Liver (tissue), 3 donors: ENCODE measurements around the gene SLC46A1.

Experiments used
- CTCF ChIP-seq: fragments of 150-350 bp; IDR thresholded peaks from 2 replicates; pipeline ENCODE4 v1.5.1; 2017; ENCODE audit warnings: improper control_type of control experiment, low read depth, low read length; ENCODE audit not compliant: missing input control
- EGR1 ChIP-seq, 2 donors: IDR thresholded peaks; 2 replicates each; pipeline ENCODE4 v1.6.1; 2016 to 2018; ENCODE audit warnings: antibody characterized with exemption in 2 of 2, low read depth in 2 of 2
- HNF4A ChIP-seq, 2 donors: conservative IDR thresholded peaks; 2 replicates each; pipeline ENCODE4 v1.6.1; 2016; ENCODE audit warnings: antibody characterized with exemption in 2 of 2, mild to moderate bottlenecking in 2 of 2
- JUND ChIP-seq, 2 donors: IDR thresholded peaks; 2 replicates each; pipeline ENCODE4 v1.6.1; 2016; ENCODE audit warnings: antibody characterized with exemption in 2 of 2
- MAX ChIP-seq: IDR thresholded peaks from 2 replicates; pipeline ENCODE4 v1.6.1; 2016; ENCODE audit warnings: antibody characterized with exemption
- REST ChIP-seq: IDR thresholded peaks from 2 replicates; pipeline ENCODE4 v1.6.1; 2016; ENCODE audit warnings: antibody characterized with exemption, mild to moderate bottlenecking
- YY1 ChIP-seq: IDR thresholded peaks from 2 replicates; pipeline ENCODE4 v1.6.1; 2016; ENCODE audit warnings: antibody characterized with exemption, mild to moderate bottlenecking
- donor health status: healthy.
- donor health status: healthy.

- TF ChIP-seq YY1 (no peak), CTCF (no peak), JUND (IDR thresholded peaks at IDR 0.05) (peak; percentile 47 to 63), EGR1 (IDR thresholded peaks at IDR 0.05; ENCODE audit: low read depth in 2 of 2) (no peak), HNF4A (conservative IDR thresholded peaks at IDR 0.05) (peak; percentile 85 to 90), MAX (no peak), REST (peak; percentile 35)
Observed at GRCh38 chr17:28398280-28398981, 7.6 kb downstream of the SLC46A1 start.
